IMR-90 (cell line): ENCODE measurements around the gene S100A4.

ENCODE experiments used
- RCOR1 ChIP-seq: IDR thresholded peaks from 2 replicates; pipeline ENCODE4 v1.6.1; 2012; ENCODE audit warnings: mild to moderate bottlenecking, low read length, improper control_type of control experiment; ENCODE audit not compliant: insufficient replicate concordance
- TF ChIP-seq, protein P1 (sequence below): conservative IDR thresholded peaks from 2 replicates; pipeline ENCODE4 v1.5.1; 2012; ENCODE audit warnings: mild to moderate bottlenecking, low read depth, low read length, improper control_type of control experiment

DNA sequence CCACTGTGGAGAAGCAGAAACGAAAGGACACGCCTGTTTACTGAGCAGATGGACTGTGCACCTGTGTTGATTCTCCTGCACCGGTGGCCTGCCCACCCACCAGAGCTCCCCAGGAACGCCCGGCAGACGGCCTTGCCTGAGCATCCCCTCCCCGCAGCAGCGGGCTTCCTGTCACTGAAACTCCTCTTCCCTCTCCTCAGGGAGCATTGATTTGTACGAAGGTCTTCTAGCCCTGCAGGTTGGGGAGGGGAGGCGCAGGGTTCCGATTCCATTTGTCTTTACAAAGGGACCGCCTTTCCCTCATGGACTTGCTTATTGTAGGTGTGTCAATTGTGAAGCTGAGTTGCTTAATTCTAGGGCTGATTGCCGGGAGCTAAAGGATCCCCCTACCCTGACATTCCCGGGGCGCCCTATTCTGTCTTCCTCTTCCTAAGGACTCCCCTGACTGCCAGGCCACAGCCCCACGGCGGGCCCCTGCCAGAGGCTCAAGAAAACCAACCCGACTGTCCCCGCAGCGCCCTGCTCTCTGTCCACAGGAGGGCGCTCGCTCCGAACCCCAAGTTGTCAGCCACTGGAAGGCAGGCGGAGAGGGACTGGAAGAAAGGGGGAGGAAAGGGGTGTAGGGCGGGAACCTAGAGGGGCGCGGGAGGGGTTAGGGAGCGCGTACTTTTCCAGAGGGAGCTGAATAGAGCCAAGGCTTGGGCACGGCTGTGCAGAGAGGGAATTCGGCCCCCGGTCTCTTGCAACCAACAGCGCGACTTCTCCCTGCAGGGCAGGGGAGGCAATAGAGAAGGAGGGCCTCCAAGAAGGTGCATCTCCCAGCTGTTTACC, 12.6 kb downstream of the S100A4 start:
- TF ChIP-seq, protein P1, sequence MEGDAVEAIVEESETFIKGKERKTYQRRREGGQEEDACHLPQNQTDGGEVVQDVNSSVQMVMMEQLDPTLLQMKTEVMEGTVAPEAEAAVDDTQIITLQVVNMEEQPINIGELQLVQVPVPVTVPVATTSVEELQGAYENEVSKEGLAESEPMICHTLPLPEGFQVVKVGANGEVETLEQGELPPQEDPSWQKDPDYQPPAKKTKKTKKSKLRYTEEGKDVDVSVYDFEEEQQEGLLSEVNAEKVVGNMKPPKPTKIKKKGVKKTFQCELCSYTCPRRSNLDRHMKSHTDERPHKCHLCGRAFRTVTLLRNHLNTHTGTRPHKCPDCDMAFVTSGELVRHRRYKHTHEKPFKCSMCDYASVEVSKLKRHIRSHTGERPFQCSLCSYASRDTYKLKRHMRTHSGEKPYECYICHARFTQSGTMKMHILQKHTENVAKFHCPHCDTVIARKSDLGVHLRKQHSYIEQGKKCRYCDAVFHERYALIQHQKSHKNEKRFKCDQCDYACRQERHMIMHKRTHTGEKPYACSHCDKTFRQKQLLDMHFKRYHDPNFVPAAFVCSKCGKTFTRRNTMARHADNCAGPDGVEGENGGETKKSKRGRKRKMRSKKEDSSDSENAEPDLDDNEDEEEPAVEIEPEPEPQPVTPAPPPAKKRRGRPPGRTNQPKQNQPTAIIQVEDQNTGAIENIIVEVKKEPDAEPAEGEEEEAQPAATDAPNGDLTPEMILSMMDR, result peak; percentile 94
- TF ChIP-seq RCOR1, result no peak
